GM18517 (cell line): ENCODE results near the gene SLAMF1.

ENCODE experiments used
- ATAC-seq: cut with Tn5 transposase; IDR thresholded peaks from one replicate; pipeline ENCODE4 v1.9.1; 2021; ENCODE audit warnings: mild to moderate bottlenecking, moderate library complexity; ENCODE audit not compliant: unreplicated experiment

The SLAMF1 gene

GRCh38 chr1:160625725-160626498, 20.9 kb downstream of the SLAMF1 start:
- no peak for ATAC-seq

DNA sequence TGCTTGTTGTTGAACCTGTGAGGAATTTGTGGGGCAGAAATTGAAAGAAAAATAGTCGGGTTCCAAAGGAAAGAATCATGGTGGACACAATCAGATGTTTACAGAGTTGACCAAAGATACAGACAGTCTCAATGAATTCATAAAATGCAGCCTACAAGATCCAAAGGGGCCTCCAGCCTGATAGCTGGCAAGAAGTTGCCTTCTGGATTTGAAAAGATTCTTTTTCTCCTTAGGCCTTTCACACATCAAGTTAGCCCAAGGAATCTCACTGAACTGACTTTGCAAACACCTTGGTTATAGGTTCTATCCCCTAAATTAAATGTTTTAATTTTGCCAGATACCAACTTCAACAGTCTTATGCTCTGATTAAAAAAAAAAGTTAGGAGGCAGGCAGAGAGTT, 21.5 kb downstream of the SLAMF1 start:
- no peak for ATAC-seq

- ATAC-seq: peak; percentile 30
Measured at GRCh38 chr1:160624464-160624863, 22.4 kb downstream of the SLAMF1 start.

DNA sequence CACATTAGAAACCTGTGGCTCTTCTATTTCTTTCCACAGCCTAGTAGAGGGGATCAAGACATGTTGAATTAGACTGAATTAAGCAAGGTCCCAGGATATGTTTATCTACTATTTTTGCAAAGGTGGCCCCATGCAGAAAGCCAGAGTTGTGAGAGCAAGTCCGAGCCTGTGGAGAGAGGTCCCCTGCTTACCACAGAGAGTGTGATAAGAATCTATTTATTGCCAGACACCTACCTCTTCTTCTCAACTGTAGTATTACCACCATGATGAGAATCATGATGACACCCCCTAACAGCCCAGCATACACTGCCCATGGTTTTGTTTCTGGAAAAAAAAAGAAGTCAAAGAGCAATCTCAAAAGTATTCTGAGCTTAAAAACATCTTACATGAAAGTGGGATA, 23.0 kb downstream of the SLAMF1 start:
- peak; percentile 32 for ATAC-seq

DNA sequence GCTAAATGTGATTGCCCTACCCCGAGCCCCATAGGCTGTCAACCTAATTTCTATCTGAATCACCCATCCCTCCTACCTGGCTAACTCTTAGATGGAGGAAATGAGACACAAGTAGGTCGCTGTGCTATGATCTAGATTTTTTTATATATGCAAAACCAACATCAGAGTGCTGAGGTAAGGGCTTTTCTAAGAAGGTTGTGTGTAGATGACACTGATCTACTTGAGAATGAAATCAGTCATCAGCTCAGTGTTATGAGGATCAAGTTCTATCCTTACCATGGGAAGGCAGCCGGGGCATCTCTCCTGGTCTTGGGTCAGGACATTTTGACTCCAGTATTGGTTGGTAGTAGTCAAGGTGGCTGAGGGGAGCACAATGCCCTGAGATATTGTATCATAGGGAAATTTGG, 23.6 kb downstream of the SLAMF1 start:
- no peak for ATAC-seq

- ATAC-seq: no peak
Measured at GRCh38 chr1:160622501-160623226, 24.2 kb downstream of the SLAMF1 start.

GRCh38 chr1:160621633-160622413, 25.0 kb downstream of the SLAMF1 start:
- no peak for ATAC-seq

- ATAC-seq: no peak
Measured at GRCh38 chr1:160620942-160621632, 25.8 kb downstream of the SLAMF1 start.

GRCh38 chr1:160619742-160620277, 27.0 kb downstream of the SLAMF1 start:
- ATAC-seq: no peak

- no peak for ATAC-seq
Measured at GRCh38 chr1:160618763-160619274, 28.0 kb downstream of the SLAMF1 start.

GRCh38 chr1:160618327-160618726, 28.5 kb downstream of the SLAMF1 start:
- ATAC-seq: no peak

GRCh38 chr1:160615660-160616059, 31.2 kb downstream of the SLAMF1 start:
- no peak for ATAC-seq

DNA sequence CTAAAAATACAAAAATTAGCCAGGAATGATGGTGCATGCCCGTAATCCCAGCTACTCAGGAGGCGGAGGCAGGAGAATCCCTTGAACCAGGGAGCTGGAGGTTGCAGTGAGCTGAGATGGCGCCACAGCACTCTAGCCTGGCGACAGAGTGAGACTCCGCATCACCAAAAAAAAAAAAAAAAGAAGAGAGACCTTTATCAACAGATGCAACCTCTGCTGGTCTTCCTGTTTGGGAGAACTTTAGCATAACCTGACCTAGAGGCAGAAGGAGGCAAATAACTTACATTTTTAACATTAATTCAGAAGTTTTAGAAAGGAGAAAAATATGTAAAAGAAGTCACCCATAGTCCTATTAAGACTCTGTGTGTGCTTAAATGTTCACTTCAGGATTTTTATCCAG, 32.4 kb downstream of the SLAMF1 start:
- ATAC-seq: no peak

GRCh38 chr1:160612613-160613218, 34.1 kb downstream of the SLAMF1 start:
- no peak for ATAC-seq

GRCh38 chr1:160610569-160611242, 36.1 kb downstream of the SLAMF1 start:
- ATAC-seq: no peak

DNA sequence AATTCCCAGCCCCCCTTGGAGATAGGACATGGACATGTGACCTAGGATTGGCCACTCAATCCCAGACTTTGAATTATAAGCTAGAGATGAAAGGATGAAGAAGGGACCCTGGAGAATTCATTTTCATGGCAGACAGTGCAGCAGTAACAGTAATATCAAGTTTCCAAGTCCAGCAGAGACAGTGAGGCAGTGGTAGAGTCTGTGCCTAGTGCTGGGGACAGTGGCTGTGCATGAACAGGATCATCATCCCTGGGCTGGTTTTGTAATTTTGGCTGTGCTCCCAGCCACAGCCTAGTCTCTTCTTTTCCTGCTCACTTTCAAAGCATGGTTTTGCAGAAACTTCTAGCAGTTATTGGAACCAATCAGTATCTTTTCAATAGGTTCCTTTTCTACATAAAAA, 37.9 kb downstream of the SLAMF1 start:
- no peak for ATAC-seq

DNA sequence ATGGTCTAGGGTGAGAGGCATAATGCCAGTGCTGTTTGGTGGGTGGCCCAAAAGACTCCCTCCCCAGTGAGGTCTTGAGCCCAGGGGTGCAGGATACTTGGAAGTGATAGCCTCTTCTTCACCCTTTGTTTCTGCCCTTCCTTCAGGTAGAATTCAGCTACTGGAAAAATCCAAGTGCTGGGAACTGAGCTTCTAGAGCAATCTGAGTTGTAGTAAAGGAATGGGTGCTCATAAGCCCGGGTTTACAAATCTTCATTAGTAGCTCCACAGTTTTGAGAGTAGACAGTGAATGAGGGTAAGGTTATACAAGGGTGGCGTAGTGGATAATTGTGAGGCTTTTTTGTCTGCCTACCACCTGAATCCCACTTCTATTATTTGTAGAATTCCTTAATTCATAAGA, 38.3 kb downstream of the SLAMF1 start:
- no peak for ATAC-seq

DNA sequence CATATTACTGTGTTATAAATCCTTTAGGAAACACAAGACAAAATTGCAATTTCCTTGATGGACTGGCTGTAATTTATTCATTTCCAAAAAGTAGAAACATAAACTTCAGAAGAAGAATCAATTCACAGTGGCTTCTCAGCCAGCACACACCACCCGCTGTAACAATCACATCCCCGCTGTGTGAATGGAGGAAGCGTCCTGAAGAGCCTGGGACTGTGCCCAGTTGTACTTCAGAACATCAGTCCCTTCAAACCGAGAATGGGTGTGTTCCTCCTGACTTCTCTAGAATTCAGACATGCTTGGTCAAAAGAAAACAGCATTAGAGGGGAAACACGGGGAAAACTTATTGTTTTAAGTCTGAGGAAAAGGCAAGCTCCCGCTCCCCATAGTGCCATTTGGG, 38.8 kb downstream of the SLAMF1 start:
- ATAC-seq: no peak

GRCh38 chr1:160607672-160608032, 39.2 kb downstream of the SLAMF1 start:
- ATAC-seq: no peak
